ENCODE results near the gene FXYD4.
"Not testable (repeated sequence)": the region's sequence is repeated elsewhere in the genome, so short reads cannot be mapped to it uniquely, and the experiment has no call there.

- TF ChIP-seq EP300 (IDR thresholded peaks at IDR 0.05; ENCODE audit: borderline replicate concordance in 1 of 2, low read depth in 1 of 2, low read length in 1 of 2); CTCF (IDR thresholded peaks at IDR 0.05); GATA2 (CRISPR knock-in tag; IDR thresholded peaks at IDR 0.05); POLR2AphosphoS5 (IDR thresholded peaks at IDR 0.05; ENCODE audit: low read depth, low read length); EZH2phosphoT487 (IDR thresholded peaks at IDR 0.05; ENCODE audit: borderline replicate concordance, low read depth): not testable (repeated sequence)
Observed at GRCh38 chr10:43328810-43329209, 42.6 kb upstream of the FXYD4 start.
